Keratinocyte (primary cell): ENCODE measurements around the gene HDAC10. TPM values are rescaled to one million over a fixed set of nuclear protein-coding genes. Genes with fewer than 3 reads are reported as not detected.
A peak's percentile ranks its signal among the peaks of the same experiment; 100 is the strongest.

Source experiments
- DNase-seq: peaks from one replicate; pipeline ENCODE4 v3.0.0-alpha.2; 2011; ENCODE audit warnings: low read depth, missing footprints, low spot score
- FAIRE-seq: peaks from 2 replicates; lab custom pipeline; 2011; peaks lifted over from hg19 to GRCh38; lab: Jason Lieb, UNC
- H2AFZ ChIP-seq: 2 replicates; pipeline ENCODE4 v1.6.0; 2012; ENCODE audit warnings: low read length, control low read depth, inconsistent platforms; ENCODE audit not compliant: control insufficient read depth
- H3K27ac ChIP-seq: 2 replicates; pipeline ENCODE4 v1.5.1; 2011; ENCODE audit warnings: low read length; ENCODE audit not compliant: control insufficient read depth, insufficient read depth
- H3K27me3 ChIP-seq: 3 replicates; pipeline ENCODE4 v1.6.0; 2011; ENCODE audit warnings: low read length; ENCODE audit not compliant: control insufficient read depth, insufficient read depth; ENCODE audit errors: extremely low read depth
- H3K36me3 ChIP-seq, 2 experiments: 2 replicates in 1 of 2; 3 replicates in 1 of 2; pipeline ENCODE4 v1.5.1; 2011; ENCODE audit warnings: low read length in 2 of 2, mild to moderate bottlenecking in 1 of 2; ENCODE audit not compliant: control insufficient read depth in 2 of 2, insufficient read depth in 2 of 2; ENCODE audit errors: extremely low read depth in 1 of 2
- H3K4me1 ChIP-seq: 3 replicates; pipeline ENCODE4 v1.5.1; 2011; ENCODE audit warnings: low read length; ENCODE audit not compliant: control insufficient read depth, insufficient read depth; ENCODE audit errors: extremely low read depth
- H3K4me2 ChIP-seq: 3 replicates; pipeline ENCODE4 v1.6.0; 2011; ENCODE audit warnings: low read depth, low read length; ENCODE audit not compliant: control insufficient read depth, insufficient read depth; ENCODE audit errors: extremely low read depth
- H3K4me3 ChIP-seq, 3 experiments: fragments of 200-600 bp in 1 of 3; sonication (generic) in 1 of 3; 2 replicates in 2 of 3; 3 replicates in 1 of 3; pipeline ENCODE4 v1.5.1; 2011 to 2016; ENCODE audit warnings: low read length in 3 of 3, mild to moderate bottlenecking in 3 of 3, control low read depth in 2 of 3, inconsistent platforms in 1 of 3, low read depth in 1 of 3, mixed read lengths in 1 of 3, mixed run types in 1 of 3, moderate library complexity in 1 of 3; ENCODE audit not compliant: control insufficient read depth in 2 of 3, insufficient read depth in 2 of 3; ENCODE audit errors: extremely low read depth in 1 of 3
- H3K79me2 ChIP-seq: 2 replicates; pipeline ENCODE4 v1.6.0; 2012; ENCODE audit warnings: low read length; ENCODE audit not compliant: control insufficient read depth, insufficient read depth
- H3K9ac ChIP-seq: 3 replicates; pipeline ENCODE4 v1.6.0; 2011; ENCODE audit warnings: low read length; ENCODE audit not compliant: control insufficient read depth, insufficient read depth; ENCODE audit errors: extremely low read depth
- H3K9me1 ChIP-seq: 3 replicates; pipeline ENCODE4 v1.6.0; 2011; ENCODE audit warnings: low read length; ENCODE audit not compliant: control insufficient read depth, insufficient read depth; ENCODE audit errors: extremely low read depth
- H3K9me3 ChIP-seq: 2 replicates; pipeline ENCODE4 v1.5.1; 2012; ENCODE audit warnings: low read depth, low read length; ENCODE audit not compliant: control insufficient read depth
- H4K20me1 ChIP-seq: 3 replicates; pipeline ENCODE4 v1.6.0; 2011; ENCODE audit warnings: low read length; ENCODE audit not compliant: control insufficient read depth, insufficient read depth; ENCODE audit errors: extremely low read depth
- EZH2 ChIP-seq: IDR thresholded peaks from one replicate; pipeline ENCODE4 v1.6.1; 2012; ENCODE audit warnings: inconsistent platforms, mild to moderate bottlenecking, low read length, moderate library complexity
- dilution Hi-C: fragments of 300-500 bp; cut with MboI; formaldehyde crosslinking; loops from one replicate; pipeline ENCODE4 v1.7.0; 2020; ENCODE audit warnings: low sequenced_read_pairs; ENCODE audit not compliant: extremely low pct_ligation_motif_present
- polyA minus RNA-seq, 3 experiments: library from RNA; depleted of rRNA, polyadenylated mRNA; stranded (reverse); fragments of >200 nt; gene quantifications; 1 replicate in 1 of 3; 2 replicates in 1 of 3; 3 replicates in 1 of 3; pipeline ENCODE4 v1.2.3, GENCODE V29; 2011
- polyA plus RNA-seq, 5 experiments: library from polyadenylated mRNA; depleted of rRNA in 3 of 5; stranded (reverse) in 3 of 5; stranded (forward) in 1 of 5; unstranded in 1 of 5; fragments of >200 nt; gene quantifications; 1 replicate in 1 of 5; 2 replicates in 3 of 5; 3 replicates in 1 of 5; pipeline versions ENCODE4 v1.2.1 to v1.2.3, GENCODE V29; 2011 to 2012; ENCODE audit warnings: missing spikeins in 2 of 5, low read depth in 1 of 5, low replicate concordance in 1 of 5
- TF ChIP-seq, protein P1 (sequence below), 3 experiments: IDR thresholded peaks in 1 of 3; conservative IDR thresholded peaks in 1 of 3; optimal IDR thresholded peaks in 1 of 3; 2 replicates in 2 of 3; 3 replicates in 1 of 3; pipeline versions ENCODE3 to v1.5.1; 2011; ENCODE audit warnings: low read length in 3 of 3, mild to moderate bottlenecking in 3 of 3, moderate library complexity in 2 of 3, control low read depth in 1 of 3, inconsistent platforms in 1 of 3; ENCODE audit not compliant: insufficient read depth in 2 of 3; ENCODE audit errors: extremely low read depth in 1 of 3

Gene HDAC10
- polyA plus RNA-seq (4.7 to 12.4 TPM (median 8.2 TPM) in 3 replicates), polyA minus RNA-seq (5.8 to 12.8 TPM (median 6.0 TPM) in 3 replicates)
- 5.6 TPM for polyA plus RNA-seq (2011; ENCODE audit: low read depth)
- 0.89 and 2.7 TPM in 2 replicates for polyA plus RNA-seq (2011; cell fraction: cytosol; rRNA removed)
- 43.4 and 61.6 TPM in 2 replicates for polyA plus RNA-seq (2011; cell fraction: nucleus; rRNA removed)
- 11.5 and 12.6 TPM in 2 replicates for polyA plus RNA-seq (2012; ENCODE audit: low replicate concordance)
- 5.2 TPM for polyA minus RNA-seq (2011; cell fraction: cytosol; rRNA and poly(A)+ RNA removed)
- polyA minus RNA-seq (2011; cell fraction: nucleus; rRNA and poly(A)+ RNA removed) = 17.1 and 18.4 TPM in 2 replicates

- peak within 1 kb of the TSS; percentile 83 for H3K4me2 ChIP-seq
- H3K27ac ChIP-seq = peak within 1 kb of the TSS; percentile 52
- H3K9ac ChIP-seq = peak within 1 kb of the TSS; percentile 81
- no peak for FAIRE-seq
- H2AFZ ChIP-seq = peak within 1 kb of the TSS; percentile 73
- peaks cover 7 to 9% of the 10 kb centered on the region in 2 experiments for H3K36me3 ChIP-seq
- peak within 1 kb of the TSS; percentile 72 to 75 (median 74) for H3K4me3 ChIP-seq
- H3K9me1 ChIP-seq = no peaks in the 10 kb centered on the region
- H4K20me1 ChIP-seq = no peaks in the 10 kb centered on the region
- dilution Hi-C loops = no loop called here
- TF ChIP-seq, protein P1, sequence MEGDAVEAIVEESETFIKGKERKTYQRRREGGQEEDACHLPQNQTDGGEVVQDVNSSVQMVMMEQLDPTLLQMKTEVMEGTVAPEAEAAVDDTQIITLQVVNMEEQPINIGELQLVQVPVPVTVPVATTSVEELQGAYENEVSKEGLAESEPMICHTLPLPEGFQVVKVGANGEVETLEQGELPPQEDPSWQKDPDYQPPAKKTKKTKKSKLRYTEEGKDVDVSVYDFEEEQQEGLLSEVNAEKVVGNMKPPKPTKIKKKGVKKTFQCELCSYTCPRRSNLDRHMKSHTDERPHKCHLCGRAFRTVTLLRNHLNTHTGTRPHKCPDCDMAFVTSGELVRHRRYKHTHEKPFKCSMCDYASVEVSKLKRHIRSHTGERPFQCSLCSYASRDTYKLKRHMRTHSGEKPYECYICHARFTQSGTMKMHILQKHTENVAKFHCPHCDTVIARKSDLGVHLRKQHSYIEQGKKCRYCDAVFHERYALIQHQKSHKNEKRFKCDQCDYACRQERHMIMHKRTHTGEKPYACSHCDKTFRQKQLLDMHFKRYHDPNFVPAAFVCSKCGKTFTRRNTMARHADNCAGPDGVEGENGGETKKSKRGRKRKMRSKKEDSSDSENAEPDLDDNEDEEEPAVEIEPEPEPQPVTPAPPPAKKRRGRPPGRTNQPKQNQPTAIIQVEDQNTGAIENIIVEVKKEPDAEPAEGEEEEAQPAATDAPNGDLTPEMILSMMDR (optimal IDR thresholded peaks at IDR 0.05 in 1 of 3, IDR thresholded peaks at IDR 0.05 in 1 of 3, conservative IDR thresholded peaks at IDR 0.05 in 1 of 3; ENCODE audit: extremely low read depth in 1 of 3, insufficient read depth in 2 of 3, low read length in 3 of 3) = no peak
- TF ChIP-seq EZH2 = no peak
- H3K4me1 ChIP-seq = peaks cover 9% of the 10 kb centered on the region
- no peaks in the 10 kb centered on the region for H3K27me3 ChIP-seq
- H3K79me2 ChIP-seq = peaks cover 10% of the 10 kb centered on the region
- no peaks in the 10 kb centered on the region for H3K9me3 ChIP-seq
- DNase-seq = no peak
Observed at GRCh38 chr22:50250555-50251476, at the start of gene HDAC10. Gene HDAC10, minus strand, starts transcription at chr22:50251265. Its CDS starts 233 bp downstream, at chr22:50251032.

- peaks cover 94% of the 10 kb centered on the region for H3K79me2 ChIP-seq
- DNase-seq = no peak
- H3K36me3 ChIP-seq = peaks cover 3 to 6% of the 10 kb centered on the region in 2 experiments
- H3K9me1 ChIP-seq = peaks cover 5% of the 10 kb centered on the region
- no peak for FAIRE-seq
- H3K9ac ChIP-seq = no peak overlapping the region
- peaks cover 13% of the 10 kb centered on the region for H4K20me1 ChIP-seq
- H3K9me3 ChIP-seq = no peaks in the 10 kb centered on the region
- H3K4me2 ChIP-seq = peak overlapping the region; percentile 51
- TF ChIP-seq, protein P1 (optimal IDR thresholded peaks at IDR 0.05 in 1 of 3, IDR thresholded peaks at IDR 0.05 in 1 of 3, conservative IDR thresholded peaks at IDR 0.05 in 1 of 3; ENCODE audit: extremely low read depth in 1 of 3, insufficient read depth in 2 of 3, low read length in 3 of 3) = no peak
- no peak overlapping the region for H2AFZ ChIP-seq
- peaks cover 56% of the 10 kb centered on the region for H3K4me1 ChIP-seq
- dilution Hi-C loops = no loop called here
- no peak overlapping the region for H3K27ac ChIP-seq
- H3K27me3 ChIP-seq = no peaks in the 10 kb centered on the region
- no peak overlapping the region for H3K4me3 ChIP-seq
Observed at GRCh38 chr22:50300620-50301257, 49.7 kb upstream of the HDAC10 start.
